Measurements from ENCODE around the gene ABHD15.

DNA sequence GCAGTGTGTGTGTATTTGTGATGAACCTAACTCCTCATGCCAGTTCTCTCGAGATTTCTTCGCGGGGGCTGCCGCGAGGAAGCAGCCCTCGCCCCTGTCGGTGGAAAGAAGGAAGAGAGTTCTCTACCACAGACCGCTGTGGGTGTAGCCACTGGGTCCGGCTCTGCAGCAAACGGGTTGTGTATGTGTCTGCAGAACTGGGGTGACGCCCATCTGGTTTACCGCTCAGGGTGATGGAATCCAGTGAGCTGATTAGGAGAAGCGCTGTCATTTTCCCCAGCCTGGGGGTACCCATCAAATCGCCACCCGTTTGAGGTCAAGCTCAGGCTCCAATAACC lies 48.2 kb upstream of the ABHD15 start:
- TF ChIP-seq FOXM1 (IDR thresholded peaks at IDR 0.05; ENCODE audit: borderline replicate concordance, low read depth): no peak
- no peak for TF ChIP-seq TEAD4 (IDR thresholded peaks at IDR 0.05)
- TF ChIP-seq YY1 (IDR thresholded peaks at IDR 0.05; ENCODE audit: low read depth): no peak
- TF ChIP-seq, protein P1, sequence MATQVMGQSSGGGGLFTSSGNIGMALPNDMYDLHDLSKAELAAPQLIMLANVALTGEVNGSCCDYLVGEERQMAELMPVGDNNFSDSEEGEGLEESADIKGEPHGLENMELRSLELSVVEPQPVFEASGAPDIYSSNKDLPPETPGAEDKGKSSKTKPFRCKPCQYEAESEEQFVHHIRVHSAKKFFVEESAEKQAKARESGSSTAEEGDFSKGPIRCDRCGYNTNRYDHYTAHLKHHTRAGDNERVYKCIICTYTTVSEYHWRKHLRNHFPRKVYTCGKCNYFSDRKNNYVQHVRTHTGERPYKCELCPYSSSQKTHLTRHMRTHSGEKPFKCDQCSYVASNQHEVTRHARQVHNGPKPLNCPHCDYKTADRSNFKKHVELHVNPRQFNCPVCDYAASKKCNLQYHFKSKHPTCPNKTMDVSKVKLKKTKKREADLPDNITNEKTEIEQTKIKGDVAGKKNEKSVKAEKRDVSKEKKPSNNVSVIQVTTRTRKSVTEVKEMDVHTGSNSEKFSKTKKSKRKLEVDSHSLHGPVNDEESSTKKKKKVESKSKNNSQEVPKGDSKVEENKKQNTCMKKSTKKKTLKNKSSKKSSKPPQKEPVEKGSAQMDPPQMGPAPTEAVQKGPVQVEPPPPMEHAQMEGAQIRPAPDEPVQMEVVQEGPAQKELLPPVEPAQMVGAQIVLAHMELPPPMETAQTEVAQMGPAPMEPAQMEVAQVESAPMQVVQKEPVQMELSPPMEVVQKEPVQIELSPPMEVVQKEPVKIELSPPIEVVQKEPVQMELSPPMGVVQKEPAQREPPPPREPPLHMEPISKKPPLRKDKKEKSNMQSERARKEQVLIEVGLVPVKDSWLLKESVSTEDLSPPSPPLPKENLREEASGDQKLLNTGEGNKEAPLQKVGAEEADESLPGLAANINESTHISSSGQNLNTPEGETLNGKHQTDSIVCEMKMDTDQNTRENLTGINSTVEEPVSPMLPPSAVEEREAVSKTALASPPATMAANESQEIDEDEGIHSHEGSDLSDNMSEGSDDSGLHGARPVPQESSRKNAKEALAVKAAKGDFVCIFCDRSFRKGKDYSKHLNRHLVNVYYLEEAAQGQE (IDR thresholded peaks at IDR 0.05; ENCODE audit: low read depth): no peak
- no peak for TF ChIP-seq EP300 (IDR thresholded peaks at IDR 0.05; ENCODE audit: borderline replicate concordance)
- TF ChIP-seq CEBPB (IDR thresholded peaks at IDR 0.05): no peak
- TF ChIP-seq TCF12 (IDR thresholded peaks at IDR 0.05; ENCODE audit: low read depth): no peak
- TF ChIP-seq NFIC (IDR thresholded peaks at IDR 0.05): no peak
- no peak for TF ChIP-seq MAX (IDR thresholded peaks at IDR 0.05)
- TF ChIP-seq TAF1 (IDR thresholded peaks at IDR 0.05; ENCODE audit: low read depth): no peak
- TF ChIP-seq CREB1 (IDR thresholded peaks at IDR 0.05; ENCODE audit: low read depth): no peak
- TF ChIP-seq EGR1 (IDR thresholded peaks at IDR 0.05): no peak
